GM23338 (cell line): ENCODE results near the gene VDAC1. TPM values are rescaled to one million over a fixed set of nuclear protein-coding genes. Genes with fewer than 3 reads are reported as not detected.

Source experiments
- ATAC-seq: fragments of 200-7000 bp; cut with Tn5 transposase; 3 replicates; pipeline ENCODE4 v1.9.1; 2020
- DNase-seq: peaks from one replicate; pipeline ENCODE4 v3.0.0-alpha.2; 2015; ENCODE audit warnings: low spot score
- H2AFZ ChIP-seq: fragments of 200-600 bp; sonication (generic); 2 replicates; pipeline ENCODE4 v1.8.0; 2016; ENCODE audit warnings: antibody characterized with exemption, mild to moderate bottlenecking, moderate library complexity
- H3F3A ChIP-seq: fragments of 200-600 bp; sonication (generic); replicated peaks from 2 replicates; pipeline ENCODE4 v1.8.0; 2017; ENCODE audit warnings: antibody characterized with exemption, mixed run types, low read depth
- H3K27ac ChIP-seq: fragments of 200-600 bp; sonication (generic); 2 replicates; pipeline ENCODE4 v1.6.1; 2016; ENCODE audit warnings: low read depth
- H3K27me3 ChIP-seq: fragments of 200-600 bp; sonication (generic); 2 replicates; pipeline ENCODE4 v1.8.0; 2016; ENCODE audit warnings: mild to moderate bottlenecking, mixed run types, moderate library complexity; ENCODE audit not compliant: insufficient read depth
- H3K36me3 ChIP-seq: fragments of 200-600 bp; sonication (generic); 2 replicates; pipeline ENCODE4 v1.8.0; 2016; ENCODE audit warnings: mild to moderate bottlenecking; ENCODE audit not compliant: insufficient read depth
- H3K4me1 ChIP-seq: fragments of 200-600 bp; sonication (generic); 2 replicates; pipeline ENCODE4 v1.8.0; 2016; ENCODE audit warnings: mild to moderate bottlenecking, moderate library complexity; ENCODE audit not compliant: insufficient read depth
- H3K4me2 ChIP-seq: fragments of 200-600 bp; sonication (generic); 2 replicates; pipeline ENCODE4 v1.7.1; 2017; ENCODE audit warnings: mixed run types
- H3K4me3 ChIP-seq: fragments of 200-600 bp; sonication (generic); 2 replicates; pipeline ENCODE4 v1.6.1; 2016; ENCODE audit warnings: mixed run types
- H3K79me2 ChIP-seq: fragments of 200-600 bp; sonication (generic); replicated peaks from 2 replicates; pipeline ENCODE4 v1.8.0; 2017; ENCODE audit warnings: mild to moderate bottlenecking; ENCODE audit not compliant: insufficient read depth
- H3K9me2 ChIP-seq: fragments of 200-600 bp; sonication (generic); 2 replicates; pipeline ENCODE4 v1.8.0; 2017; ENCODE audit not compliant: insufficient read depth
- H4K20me1 ChIP-seq: fragments of 200-600 bp; sonication (generic); replicated peaks from 2 replicates; pipeline ENCODE4 v1.8.0; 2017; ENCODE audit warnings: mild to moderate bottlenecking; ENCODE audit not compliant: insufficient read depth
- H3K27ac Mint-ChIP-seq: 2 replicates; pipeline ENCODE4 v1.8.0; 2020; ENCODE audit warnings: inconsistent platforms, mild to moderate bottlenecking, moderate library complexity, mixed read lengths
- H3K27me3 Mint-ChIP-seq: 3 replicates; pipeline ENCODE4 v1.8.0; 2022; ENCODE audit warnings: low read depth, mild to moderate bottlenecking, moderate library complexity, mixed read lengths, inconsistent platforms; ENCODE audit not compliant: insufficient read depth, poor library complexity
- H3K36me3 Mint-ChIP-seq: 3 replicates; pipeline ENCODE4 v1.8.0; 2021; ENCODE audit warnings: low read depth, mild to moderate bottlenecking, inconsistent platforms, moderate library complexity, mixed read lengths
- H3K4me1 Mint-ChIP-seq: 3 replicates; pipeline ENCODE4 v1.8.0; 2020; ENCODE audit warnings: mild to moderate bottlenecking, inconsistent platforms, mixed read lengths
- H3K4me3 Mint-ChIP-seq: 3 replicates; pipeline ENCODE4 v1.8.0; 2021; ENCODE audit warnings: moderate library complexity, mild to moderate bottlenecking, inconsistent platforms, mixed read lengths
- H3K9me3 Mint-ChIP-seq: 3 replicates; pipeline ENCODE4 v1.8.0; 2020; ENCODE audit warnings: moderate library complexity, mild to moderate bottlenecking, inconsistent platforms, mixed read lengths
- CREB1 ChIP-seq: fragments of 250-450 bp; sonication (Bioruptor Pico); IDR thresholded peaks from 2 replicates; pipeline ENCODE4 v1.5.0; 2020; ENCODE audit warnings: low read depth, mild to moderate bottlenecking, moderate library complexity
- CTCF ChIP-seq, 2 experiments: fragments of 200-600 bp in 1 of 2; sonication (generic) in 1 of 2; conservative IDR thresholded peaks; 2 replicates each; pipeline versions ENCODE4 v1.5.1 to v1.6.1; 2016 to 2017; ENCODE audit warnings: antibody characterized with exemption in 2 of 2, low read depth in 2 of 2, mild to moderate bottlenecking in 2 of 2, moderate library complexity in 1 of 2
- JUNB ChIP-seq: IDR thresholded peaks from one replicate; pipeline ENCODE4 v1.6.1; 2016; ENCODE audit warnings: antibody characterized with exemption; ENCODE audit not compliant: unreplicated experiment
- NANOG ChIP-seq: IDR thresholded peaks from 2 replicates; pipeline ENCODE4 v1.6.1; 2016; ENCODE audit warnings: antibody characterized with exemption, borderline replicate concordance
- ZNF114 ChIP-seq: fragments of 250-450 bp; sonication (Bioruptor Pico); IDR thresholded peaks from 2 replicates; pipeline ENCODE4 v1.5.0; 2020; ENCODE audit warnings: mild to moderate bottlenecking, moderate library complexity
- ZNF331 ChIP-seq: fragments of 250-450 bp; sonication (Bioruptor Pico); IDR thresholded peaks from 2 replicates; pipeline ENCODE4 v1.5.0; 2020; ENCODE audit warnings: low read depth, mild to moderate bottlenecking, moderate library complexity
- ZNF462 ChIP-seq: fragments of 250-450 bp; sonication (Bioruptor Pico); IDR thresholded peaks from 2 replicates; pipeline ENCODE4 v1.5.0; 2020; ENCODE audit warnings: mild to moderate bottlenecking, moderate library complexity
- polyA plus RNA-seq: library from polyadenylated mRNA; unstranded; fragments of >200 nt; fragmentation: Nextera tagmentation; extraction: Ambion mirVana; gene quantifications from 2 replicates; pipeline ENCODE4 v1.2.1, GENCODE V29; 2016
- total RNA-seq: library from RNA; depleted of rRNA; stranded (reverse); fragments of >200 nt; shearing (Covaris generic); gene quantifications from 2 replicates; pipeline ENCODE4 v1.2.3, GENCODE V29; 2014

VDAC1 gene
- total and polyA plus RNA-seq, 2 experiments from 2014 or later, result 300 to 329 TPM

GRCh38 chr5:134046330-134046729 lies 41.6 kb upstream of the VDAC1 start (continued):
- TF ChIP-seq ZNF114 (CRISPR knock-in tag) (no peak), CREB1 (CRISPR knock-in tag) (no peak), JUNB (no peak), NANOG (no peak)

- no peaks in the 10 kb centered on the region for H4K20me1 ChIP-seq
- no peaks in the 10 kb centered on the region for H3K36me3 Mint-ChIP-seq
- H3F3A ChIP-seq, result 0 out of 2 replicates have a peak, but pooled peaks cover 4% of the 10 kb centered on the region
- H3K4me3 Mint-ChIP-seq, result no peak overlapping the region
- peaks cover 27% of the 10 kb centered on the region for H3K27me3 Mint-ChIP-seq
- ATAC-seq, result no peak
- H3K4me1 Mint-ChIP-seq, result peaks cover 16% of the 10 kb centered on the region
- no peaks in the 10 kb centered on the region for H3K79me2 ChIP-seq
- no peak overlapping the region for H3K27ac ChIP-seq
- H3K4me3 ChIP-seq, result no peak overlapping the region
- H3K9me2 ChIP-seq, result no peaks in the 10 kb centered on the region
- peaks cover 2% of the 10 kb centered on the region; the same call in 2 of the 3 replicates for H3K9me3 Mint-ChIP-seq
- H3K4me1 ChIP-seq, result peaks cover 16% of the 10 kb centered on the region
- TF ChIP-seq CTCF (conservative IDR thresholded peaks at IDR 0.05; ENCODE audit: low read depth in 2 of 2) (no peak), ZNF331 (no peak), ZNF462 (CRISPR knock-in tag) (no peak)
- H3K4me2 ChIP-seq, result no peak overlapping the region
- H3K36me3 ChIP-seq, result no peaks in the 10 kb centered on the region
- H3K27me3 ChIP-seq, result no peaks in the 10 kb centered on the region
- DNase-seq, result no peak
- H2AFZ ChIP-seq, result no peak overlapping the region
- H3K27ac Mint-ChIP-seq, result no peak overlapping the region
Measured at GRCh38 chr5:134043793-134044792, 39.3 kb upstream of the VDAC1 start.
